Testis (tissue), 2 donors: Measurements from ENCODE around the gene STX16.

ENCODE experiments used
- CTCF ChIP-seq, 3 experiments: fragments of 450-650 bp in 2 of 3; fragments of 200-600 bp in 1 of 3; sonication (generic) in 1 of 3; IDR thresholded peaks; one replicate each; pipeline ENCODE4 v1.5.1; 2016 to 2019; ENCODE audit warnings: antibody characterized with exemption in 3 of 3, mild to moderate bottlenecking in 2 of 3, moderate library complexity in 1 of 3
- POLR2A ChIP-seq: fragments of 450-650 bp; IDR thresholded peaks from one replicate; pipeline ENCODE4 v1.6.1; 2017; ENCODE audit warnings: antibody characterized with exemption, mild to moderate bottlenecking, moderate library complexity

DNA sequence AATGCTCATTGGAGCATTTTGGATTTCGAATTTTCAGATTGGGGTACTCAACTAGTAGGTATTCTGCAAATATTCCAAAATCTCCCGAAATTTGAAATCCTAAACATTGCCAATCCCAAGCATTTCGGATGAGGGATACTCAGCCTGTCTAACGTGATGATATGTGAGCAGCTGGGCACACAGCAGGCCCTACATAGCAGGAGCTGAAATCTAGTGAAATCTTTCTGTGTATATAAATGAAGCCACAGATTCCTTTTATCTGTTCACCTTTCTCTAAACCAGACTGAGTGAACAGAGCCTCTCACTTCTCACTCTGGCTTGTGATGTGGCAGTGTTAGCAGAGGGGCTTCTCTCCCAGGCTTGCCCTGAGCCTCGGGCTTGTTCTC lies 17.8 kb downstream of the STX16 start:
- no peak for TF ChIP-seq CTCF (IDR thresholded peaks at IDR 0.05)
- no peak for TF ChIP-seq POLR2A
